HG02938 (cell line): ENCODE data around the gene MAX.
"Not testable (repeated sequence)": the region's sequence is repeated elsewhere in the genome, so short reads cannot be mapped to it uniquely, and the experiment has no call there.

Source experiments
- ATAC-seq: cut with Tn5 transposase; IDR thresholded peaks from one replicate; pipeline ENCODE4 v1.9.1; 2021; ENCODE audit warnings: mild to moderate bottlenecking, moderate library complexity; ENCODE audit not compliant: unreplicated experiment

MAX gene

DNA sequence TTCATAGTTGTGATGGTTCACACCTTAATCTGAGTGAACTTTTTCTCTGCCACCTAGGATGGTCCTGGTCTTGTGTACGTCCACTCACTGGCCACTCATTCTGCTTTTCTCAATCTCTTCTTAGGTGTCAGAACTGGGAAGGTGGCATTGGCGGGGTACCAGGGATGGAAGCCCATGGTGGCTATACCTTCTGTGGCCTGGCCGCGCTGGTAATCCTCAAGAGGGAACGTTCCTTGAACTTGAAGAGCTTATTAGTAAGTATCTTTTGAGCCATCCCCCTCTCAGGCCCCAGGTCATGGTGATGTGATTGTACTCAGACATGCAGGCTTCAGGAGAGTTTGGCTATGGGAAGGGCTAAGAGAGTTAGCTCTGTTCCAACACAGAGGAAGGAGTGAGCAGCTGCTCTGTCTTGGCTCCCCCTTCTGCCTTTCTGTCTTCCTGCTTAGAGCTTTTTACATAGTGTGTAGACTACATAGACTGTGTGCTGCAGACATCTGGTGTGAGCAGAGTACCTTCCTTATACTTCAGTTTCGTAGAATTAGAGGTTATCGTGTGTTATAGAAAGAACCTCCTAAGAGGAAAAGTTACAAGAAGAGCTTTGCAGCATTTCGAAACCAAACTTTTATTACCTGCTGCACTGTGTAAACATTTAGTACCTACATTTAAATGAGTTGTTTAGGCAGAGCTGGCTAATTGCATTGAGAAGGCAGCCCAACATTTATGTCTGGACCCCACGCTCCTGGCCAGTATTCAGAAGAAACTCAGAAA lies 61.5 kb downstream of the MAX start:
- no peak for ATAC-seq

GRCh38 chr14:65038966-65039365 lies 63.4 kb downstream of the MAX start:
- no peak for ATAC-seq

GRCh38 chr14:65035049-65035448 lies 67.3 kb downstream of the MAX start:
- ATAC-seq = no peak

GRCh38 chr14:65034021-65034420 lies 68.3 kb downstream of the MAX start:
- ATAC-seq = no peak

GRCh38 chr14:65033181-65033580 lies 69.1 kb downstream of the MAX start:
- no peak for ATAC-seq

GRCh38 chr14:65032319-65032718 lies 70.0 kb downstream of the MAX start:
- ATAC-seq = no peak

- ATAC-seq = not testable (repeated sequence)
These were observed 71.0 kb downstream of the MAX start for GRCh38 chr14:65031321-65031720.

- ATAC-seq = no peak
These were observed 73.4 kb downstream of the MAX start for GRCh38 chr14:65028937-65029336.

DNA sequence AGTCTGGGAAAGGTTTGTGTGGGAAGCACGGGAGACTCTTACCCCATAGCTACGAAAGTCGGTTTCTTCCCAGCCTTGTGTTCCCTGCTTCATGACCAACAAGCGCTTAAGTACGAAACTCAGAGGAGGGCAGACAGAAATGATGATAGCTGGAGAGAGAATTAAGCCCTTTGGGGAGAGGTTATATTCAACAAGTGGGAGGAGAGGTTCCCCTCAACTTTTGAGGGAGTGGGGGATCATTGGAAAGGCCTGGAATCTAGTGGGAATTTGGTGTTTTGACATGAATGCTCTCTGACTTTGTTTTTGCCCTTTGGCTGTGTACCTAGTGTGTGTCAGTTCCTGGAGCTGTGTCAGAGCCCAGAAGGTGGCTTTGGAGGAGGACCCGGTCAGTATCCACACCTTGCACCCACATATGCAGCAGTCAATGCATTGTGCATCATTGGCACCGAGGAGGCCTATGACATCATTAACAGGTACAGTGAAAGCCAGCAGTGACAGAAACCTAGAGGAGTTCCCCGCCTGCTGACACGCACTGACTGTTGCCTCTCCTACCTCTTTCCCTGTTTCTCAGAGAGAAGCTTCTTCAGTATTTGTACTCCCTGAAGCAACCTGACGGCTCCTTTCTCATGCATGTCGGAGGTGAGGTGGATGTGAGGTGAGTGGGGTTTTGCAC lies 75.1 kb downstream of the MAX start:
- ATAC-seq = no peak

GRCh38 chr14:65026526-65026925 lies 75.8 kb downstream of the MAX start:
- no peak for ATAC-seq

DNA sequence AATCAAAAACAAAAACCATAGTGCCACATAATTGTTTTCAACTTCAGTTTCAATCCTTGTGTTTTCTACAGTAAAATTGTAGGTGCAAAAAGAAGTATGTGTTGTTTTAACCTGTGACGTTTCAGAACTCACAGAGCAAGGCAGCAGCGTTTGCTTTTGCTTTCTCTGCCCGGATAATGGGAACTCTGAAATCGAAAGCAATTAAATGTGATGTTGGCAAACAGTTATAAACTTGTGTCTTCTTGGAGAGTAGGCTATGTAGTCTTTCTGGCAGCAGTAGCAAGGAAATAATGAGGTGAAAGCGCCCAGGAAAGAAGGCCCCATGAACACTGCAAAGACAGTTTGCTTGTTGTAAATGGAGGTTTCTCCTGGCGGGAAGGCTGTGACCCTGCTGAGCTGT lies 76.5 kb downstream of the MAX start:
- no peak for ATAC-seq
